Progenitor cell of endocrine pancreas (in vitro differentiated cells): ENCODE data around the gene CLCA1. TPM values are rescaled to one million over a fixed set of nuclear protein-coding genes. Genes with fewer than 3 reads are reported as not detected.

ENCODE experiments used
- DNase-seq: peaks from one replicate; pipeline ENCODE4 v3.0.0; 2021; ENCODE audit warnings: low spot score; ENCODE audit not compliant: unreplicated experiment
- H3K27ac Mint-ChIP-seq: 2 replicates; pipeline ENCODE4 v1.8.0; 2021; ENCODE audit warnings: mild to moderate bottlenecking, moderate library complexity, mixed read lengths
- H3K27me3 Mint-ChIP-seq: 2 replicates; pipeline ENCODE4 v1.8.0; 2021; ENCODE audit warnings: mixed read lengths
- H3K36me3 Mint-ChIP-seq: 2 replicates; pipeline ENCODE4 v1.8.0; 2022; ENCODE audit warnings: mixed read lengths; ENCODE audit not compliant: insufficient read depth
- H3K4me1 Mint-ChIP-seq: 2 replicates; pipeline ENCODE4 v1.8.0; 2021; ENCODE audit warnings: low read depth, mixed read lengths
- H3K4me3 Mint-ChIP-seq: 2 replicates; pipeline ENCODE4 v1.8.0; 2021; ENCODE audit warnings: low read depth, mild to moderate bottlenecking, moderate library complexity, mixed read lengths
- H3K9me3 Mint-ChIP-seq: 2 replicates; pipeline ENCODE4 v1.8.0; 2021; ENCODE audit warnings: low read depth, mixed read lengths
- CTCF ChIP-seq: fragments of 200-600 bp; sonication (generic); IDR thresholded peaks from one replicate; pipeline ENCODE4 v1.5.0; 2021; ENCODE audit warnings: antibody characterized with exemption, mild to moderate bottlenecking; ENCODE audit not compliant: unreplicated experiment
- total RNA-seq: library from RNA; stranded (reverse); gene quantifications from 2 replicates; pipeline ENCODE4 v1.2.1, GENCODE V29; 2021

CLCA1 gene
- total RNA-seq, 1 donor from 2014 or later = not detected

GRCh38 chr1:86478416-86479156, 9.9 kb downstream of the CLCA1 start:
- H3K27me3 Mint-ChIP-seq = no peaks in the 10 kb centered on the region
- no peaks in the 10 kb centered on the region for H3K9me3 Mint-ChIP-seq
- no peak for DNase-seq
- no peak for TF ChIP-seq CTCF
- no peaks in the 10 kb centered on the region for H3K36me3 Mint-ChIP-seq
- peaks cover 5% of the 10 kb centered on the region for H3K4me1 Mint-ChIP-seq
- no peak overlapping the region for H3K4me3 Mint-ChIP-seq
- H3K27ac Mint-ChIP-seq = no peak overlapping the region

GRCh38 chr1:86481966-86482365, 13.2 kb downstream of the CLCA1 start:
- no peak for DNase-seq
- Mint-ChIP-seq H3K36me3 (no peaks in the 10 kb centered on the region), H3K4me1 (peaks cover 5% of the 10 kb centered on the region), H3K27ac (no peak overlapping the region), H3K9me3 (no peaks in the 10 kb centered on the region), H3K27me3 (no peaks in the 10 kb centered on the region), H3K4me3 (no peak overlapping the region)
- no peak for TF ChIP-seq CTCF

GRCh38 chr1:86487131-86487810, 18.5 kb downstream of the CLCA1 start:
- DNase-seq = no peak
- no peaks in the 10 kb centered on the region for H3K27me3 Mint-ChIP-seq

GRCh38 chr1:86487811-86488141, 19.0 kb downstream of the CLCA1 start:
- no peak for DNase-seq
- Mint-ChIP-seq H3K36me3 (no peaks in the 10 kb centered on the region), H3K4me3 (no peak overlapping the region), H3K27me3 (no peaks in the 10 kb centered on the region), H3K9me3 (no peaks in the 10 kb centered on the region), H3K27ac (no peak overlapping the region), H3K4me1 (no peaks in the 10 kb centered on the region)
- TF ChIP-seq CTCF = no peak

More at GRCh38 chr1:86487131-86487810, 18.5 kb downstream of the CLCA1 start:
- Mint-ChIP-seq H3K4me3 (no peak overlapping the region), H3K9me3 (no peaks in the 10 kb centered on the region), H3K4me1 (peaks cover 3% of the 10 kb centered on the region), H3K27ac (no peak overlapping the region), H3K36me3 (no peaks in the 10 kb centered on the region)
- no peak for TF ChIP-seq CTCF

- H3K9me3 Mint-ChIP-seq = no peaks in the 10 kb centered on the region
These were observed 20.6 kb downstream of the CLCA1 start for GRCh38 chr1:86489242-86489878.

More at GRCh38 chr1:86489242-86489878, 20.6 kb downstream of the CLCA1 start:
- Mint-ChIP-seq H3K27ac (no peak overlapping the region), H3K4me3 (no peak overlapping the region), H3K27me3 (no peaks in the 10 kb centered on the region), H3K4me1 (no peaks in the 10 kb centered on the region), H3K36me3 (no peaks in the 10 kb centered on the region)
- TF ChIP-seq CTCF = no peak
- DNase-seq = no peak
